Lung (tissue), 12 donors: ENCODE results near the gene PARG. TPM values are rescaled to one million over a fixed set of nuclear protein-coding genes. Genes with fewer than 3 reads are reported as not detected.

Experiments used
- ATAC-seq: fragments of 200-7000 bp; cut with Tn5 transposase; one replicate; pipeline ENCODE4 v1.9.1; 2020; ENCODE audit warnings: moderate number of reproducible peaks; ENCODE audit not compliant: insufficient read depth, low FRiP score
- DNase-seq, 3 donors: peaks; one replicate each; pipeline ENCODE4 v3.0.0-alpha.2; 2013 to 2017
- H3K27ac ChIP-seq, 2 donors: one replicate each; pipeline ENCODE4 v1.5.1; 2013; ENCODE audit warnings: mild to moderate bottlenecking in 2 of 2, moderate library complexity in 2 of 2, control low read depth in 1 of 2, inconsistent platforms in 1 of 2, low read depth in 1 of 2, low read length in 1 of 2
- H3K27me3 ChIP-seq, 3 donors: one replicate each; pipeline ENCODE4 v1.5.1; 2013; ENCODE audit warnings: low read length in 2 of 3; ENCODE audit not compliant: control insufficient read depth in 3 of 3, insufficient read depth in 3 of 3
- H3K36me3 ChIP-seq, 4 donors: one replicate each; pipeline ENCODE4 v1.5.1; 2013; ENCODE audit warnings: low read length in 4 of 4, mild to moderate bottlenecking in 1 of 4, moderate library complexity in 1 of 4; ENCODE audit not compliant: control insufficient read depth in 4 of 4, insufficient read depth in 4 of 4
- H3K4me1 ChIP-seq, 5 donors: one replicate each; pipeline ENCODE4 v1.5.1; 2013; ENCODE audit warnings: low read length in 5 of 5, mild to moderate bottlenecking in 2 of 5, moderate library complexity in 1 of 5; ENCODE audit not compliant: control insufficient read depth in 5 of 5, insufficient read depth in 5 of 5
- H3K4me3 ChIP-seq: one replicate; pipeline ENCODE4 v1.5.1; 2013; ENCODE audit warnings: mild to moderate bottlenecking, control low read depth, moderate library complexity
- H3K9ac ChIP-seq, 2 donors: one replicate each; pipeline ENCODE4 v1.5.1; 2013; ENCODE audit warnings: low read length in 2 of 2, control low read depth in 1 of 2; ENCODE audit not compliant: insufficient read depth in 1 of 2
- H3K9me3 ChIP-seq, 4 donors: one replicate each; pipeline ENCODE4 v1.5.1; 2013; ENCODE audit warnings: low read length in 3 of 4, mild to moderate bottlenecking in 1 of 4, moderate library complexity in 1 of 4; ENCODE audit not compliant: control insufficient read depth in 4 of 4, insufficient read depth in 3 of 4
- WGBS, 2 donors: extraction: QIAGEN DNeasy Blood & Tissue Kit; methylation state at CpG; one replicate each; pipeline ENCODE4 v1.1.7; 2013; 5-methylcytosine and 5-hydroxymethylcytosine counted together
- polyA plus RNA-seq, 2 donors: library from polyadenylated mRNA; stranded (reverse); fragments of 200-250 nt; gene quantifications; one replicate each; pipeline ENCODE4 v1.2.1, GENCODE V29; 2013
- total RNA-seq, 2 donors: library from RNA; depleted of rRNA in 1 of 2; stranded (reverse); fragments of >200 nt in 1 of 2; gene quantifications; one replicate each; pipeline ENCODE4 v1.2.1, GENCODE V29; 2014 to 2021
- TF ChIP-seq, protein P1 (sequence below): IDR thresholded peaks from 2 replicates; pipeline ENCODE4 v1.5.1; 2012; ENCODE audit warnings: mild to moderate bottlenecking; ENCODE audit errors: control extremely low read depth, extremely low read depth
- donor health status: control.
- donor health status: control.
- donor health status: Bipolar disorder and iron deficiency.
- donor health status: healthy.
- donor health status: DM: yes; HTN: yes; CAD: no.

Gene PARG
- total and polyA plus RNA-seq, 4 donors: 4.9 to 55.7 (median 17.2) TPM

DNA sequence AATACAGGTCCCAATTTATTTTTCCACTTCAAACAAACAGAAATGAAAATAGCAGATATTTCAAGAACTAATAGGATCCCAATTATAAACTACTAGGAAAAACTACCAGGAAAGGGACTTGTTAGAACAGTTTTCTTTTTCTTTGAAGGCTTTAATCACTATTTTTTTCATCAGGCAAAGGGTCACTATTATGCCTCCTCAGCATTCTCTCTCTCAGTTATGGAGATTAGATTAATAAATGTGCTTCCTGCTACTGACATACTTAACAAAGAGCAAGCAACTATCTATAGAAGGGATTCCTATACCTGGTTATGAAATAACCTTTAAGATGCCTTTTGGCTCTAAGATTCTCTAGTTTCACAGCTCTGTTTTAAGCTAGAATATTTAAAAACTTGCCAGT is 108.7 kb downstream of the PARG start:
- DNase-seq (no peak), ATAC-seq (no peak)
- H3K9me3 ChIP-seq: peaks cover 0 to 2% (median 0%) of the 10 kb centered on the region in 4 donors
- H3K4me3 ChIP-seq: no peak overlapping the region
- no peak overlapping the region for H3K9ac ChIP-seq
- no peaks in the 10 kb centered on the region for H3K27me3 ChIP-seq
- TF ChIP-seq, protein P1, sequence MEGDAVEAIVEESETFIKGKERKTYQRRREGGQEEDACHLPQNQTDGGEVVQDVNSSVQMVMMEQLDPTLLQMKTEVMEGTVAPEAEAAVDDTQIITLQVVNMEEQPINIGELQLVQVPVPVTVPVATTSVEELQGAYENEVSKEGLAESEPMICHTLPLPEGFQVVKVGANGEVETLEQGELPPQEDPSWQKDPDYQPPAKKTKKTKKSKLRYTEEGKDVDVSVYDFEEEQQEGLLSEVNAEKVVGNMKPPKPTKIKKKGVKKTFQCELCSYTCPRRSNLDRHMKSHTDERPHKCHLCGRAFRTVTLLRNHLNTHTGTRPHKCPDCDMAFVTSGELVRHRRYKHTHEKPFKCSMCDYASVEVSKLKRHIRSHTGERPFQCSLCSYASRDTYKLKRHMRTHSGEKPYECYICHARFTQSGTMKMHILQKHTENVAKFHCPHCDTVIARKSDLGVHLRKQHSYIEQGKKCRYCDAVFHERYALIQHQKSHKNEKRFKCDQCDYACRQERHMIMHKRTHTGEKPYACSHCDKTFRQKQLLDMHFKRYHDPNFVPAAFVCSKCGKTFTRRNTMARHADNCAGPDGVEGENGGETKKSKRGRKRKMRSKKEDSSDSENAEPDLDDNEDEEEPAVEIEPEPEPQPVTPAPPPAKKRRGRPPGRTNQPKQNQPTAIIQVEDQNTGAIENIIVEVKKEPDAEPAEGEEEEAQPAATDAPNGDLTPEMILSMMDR: no peak
- peaks cover 0 to 2% (median 0%) of the 10 kb centered on the region in 5 donors for H3K4me1 ChIP-seq
- H3K27ac ChIP-seq: no peak overlapping the region
- H3K36me3 ChIP-seq: peaks cover 4 to 15% (median 10%) of the 10 kb centered on the region in 4 donors

DNA sequence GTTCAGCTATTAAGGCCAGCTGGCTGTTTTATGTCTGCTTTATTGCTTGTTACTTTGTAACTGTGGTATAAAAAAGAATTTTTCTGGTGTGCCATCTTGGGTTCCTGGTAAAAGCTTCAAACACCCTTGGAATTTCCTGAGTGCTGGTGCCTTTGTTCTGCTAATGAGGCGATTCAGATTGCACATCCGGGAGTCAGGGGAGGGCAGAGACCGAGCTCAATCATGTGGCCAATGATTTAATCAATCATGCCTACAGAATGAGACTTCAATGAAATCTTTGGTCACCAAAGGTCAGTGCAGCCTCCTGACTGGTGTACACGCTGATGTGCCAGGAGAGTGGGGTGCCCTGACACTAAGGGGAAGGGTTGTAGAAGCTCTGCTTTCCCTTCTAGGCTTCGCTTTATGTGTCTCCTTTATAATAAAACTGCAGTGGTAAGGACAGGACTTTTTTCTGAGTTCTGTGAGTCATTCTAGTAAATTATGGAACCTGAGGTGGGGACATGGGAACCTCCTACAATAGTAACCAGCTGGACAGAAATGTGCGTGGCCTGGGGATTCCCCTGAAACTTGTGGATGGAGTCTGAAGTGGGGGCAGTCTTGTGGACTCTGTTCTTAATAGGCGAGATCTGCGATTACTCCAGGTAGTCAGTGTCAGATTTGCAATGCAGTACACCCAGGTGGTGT is 110.3 kb downstream of the PARG start:
- Histone ChIP-seq H3K27me3 (no peaks in the 10 kb centered on the region), H3K9ac (no peak overlapping the region), H3K36me3 (peaks cover 4 to 19% (median 10%) of the 10 kb centered on the region in 4 donors), H3K27ac (no peak overlapping the region), H3K4me3 (no peak overlapping the region), H3K9me3 (peaks cover 0 to 2% (median 0%) of the 10 kb centered on the region in 4 donors), H3K4me1 (peaks cover 0 to 2% (median 0%) of the 10 kb centered on the region in 5 donors)
- DNase-seq (peak in 1 of 3 donors; percentile 24), ATAC-seq (no peak)
- 66 to 82% methylated on average over 8 of the region's 8 CpGs for WGBS, 2 donors
- TF ChIP-seq, protein P1: no peak

DNA sequence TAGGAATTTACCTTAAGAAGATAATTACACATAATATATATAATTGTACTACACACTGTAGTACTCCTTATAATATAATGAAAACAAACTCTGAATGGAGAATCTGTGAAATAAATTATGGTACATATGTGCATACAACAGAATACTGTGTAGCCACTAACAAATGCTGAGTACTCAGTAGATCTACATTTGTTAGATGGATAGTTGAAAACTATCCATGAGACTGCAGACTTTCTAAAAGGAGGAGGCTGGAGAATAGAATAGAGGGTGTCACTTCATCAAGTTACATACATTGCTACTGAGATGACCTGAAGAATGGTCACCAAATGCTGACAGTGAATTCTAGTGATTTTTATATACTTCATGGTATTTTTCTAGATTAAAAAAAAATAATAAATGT is 111.0 kb downstream of the PARG start:
- Histone ChIP-seq H3K27me3 (no peaks in the 10 kb centered on the region), H3K27ac (no peak overlapping the region), H3K36me3 (peaks cover 4 to 19% (median 11%) of the 10 kb centered on the region in 4 donors), H3K9ac (no peak overlapping the region), H3K4me1 (peaks cover 0 to 2% (median 0%) of the 10 kb centered on the region in 5 donors), H3K9me3 (peaks cover 0 to 2% (median 0%) of the 10 kb centered on the region in 4 donors), H3K4me3 (no peak overlapping the region)
- TF ChIP-seq, protein P1: no peak
- DNase-seq: no peak
- ATAC-seq: no peak
